SH-SY5Y (cell line): ENCODE data around the gene UBA1.

ENCODE experiments used
- GATA2 ChIP-seq: IDR thresholded peaks from 2 replicates; pipeline ENCODE4 v1.6.1; 2011; ENCODE audit warnings: mild to moderate bottlenecking, low read depth, low read length
- GATA3 ChIP-seq: IDR thresholded peaks from 2 replicates; pipeline ENCODE4 v1.6.1; 2011; ENCODE audit warnings: low read depth, mild to moderate bottlenecking, low read length, moderate library complexity

DNA sequence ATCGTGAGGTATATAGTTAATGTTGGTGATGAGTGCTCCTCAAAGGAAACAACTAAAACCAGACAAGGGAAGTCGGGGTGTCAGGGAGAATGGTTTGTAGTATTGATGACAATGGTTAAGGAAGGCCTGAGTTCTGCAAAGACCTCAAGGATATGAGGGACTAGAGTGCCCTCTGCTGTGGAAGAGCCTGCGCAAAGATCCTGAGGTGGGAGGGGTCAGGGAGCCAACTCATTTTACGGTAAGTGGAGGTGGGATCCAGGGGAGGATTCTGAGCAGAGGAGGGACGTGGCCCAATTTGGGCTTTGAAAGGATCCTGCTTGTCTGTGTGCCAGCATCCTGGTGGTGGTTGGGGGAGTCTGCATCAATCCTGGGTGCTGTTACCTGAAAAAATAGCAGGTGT is 11.3 kb downstream of the UBA1 start:
- TF ChIP-seq GATA2, result no peak
- TF ChIP-seq GATA3, result no peak
